HG02840 (cell line): ENCODE data around the gene ZBTB38.

Experiments used
- ATAC-seq: cut with Tn5 transposase; IDR thresholded peaks from one replicate; pipeline ENCODE4 v1.9.1; 2021; ENCODE audit warnings: mild to moderate bottlenecking, moderate library complexity, moderate number of reproducible peaks; ENCODE audit not compliant: unreplicated experiment, low FRiP score

ZBTB38 gene

GRCh38 chr3:141362736-141363135 is 5.6 kb upstream of the ZBTB38 start:
- no peak for ATAC-seq

DNA sequence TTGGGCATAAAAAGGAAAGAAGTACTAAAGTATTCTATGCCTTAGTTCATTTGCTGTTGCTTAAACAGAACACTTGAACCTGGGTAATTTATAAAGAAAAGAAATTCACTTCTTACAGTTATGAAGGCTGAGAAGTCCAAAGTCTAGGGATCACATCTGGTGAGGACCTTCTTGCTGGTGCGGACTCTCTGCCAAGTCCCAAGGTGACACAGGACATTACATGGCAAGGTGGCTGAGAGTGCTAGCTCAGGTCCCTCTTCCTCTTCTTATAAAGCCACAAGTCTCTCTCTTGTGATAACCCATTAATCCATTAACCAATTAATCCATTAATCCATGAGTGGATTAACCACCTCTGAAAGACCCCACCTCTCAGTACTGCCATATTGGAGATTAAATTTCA is 3.1 kb upstream of the ZBTB38 start:
- no peak for ATAC-seq

DNA sequence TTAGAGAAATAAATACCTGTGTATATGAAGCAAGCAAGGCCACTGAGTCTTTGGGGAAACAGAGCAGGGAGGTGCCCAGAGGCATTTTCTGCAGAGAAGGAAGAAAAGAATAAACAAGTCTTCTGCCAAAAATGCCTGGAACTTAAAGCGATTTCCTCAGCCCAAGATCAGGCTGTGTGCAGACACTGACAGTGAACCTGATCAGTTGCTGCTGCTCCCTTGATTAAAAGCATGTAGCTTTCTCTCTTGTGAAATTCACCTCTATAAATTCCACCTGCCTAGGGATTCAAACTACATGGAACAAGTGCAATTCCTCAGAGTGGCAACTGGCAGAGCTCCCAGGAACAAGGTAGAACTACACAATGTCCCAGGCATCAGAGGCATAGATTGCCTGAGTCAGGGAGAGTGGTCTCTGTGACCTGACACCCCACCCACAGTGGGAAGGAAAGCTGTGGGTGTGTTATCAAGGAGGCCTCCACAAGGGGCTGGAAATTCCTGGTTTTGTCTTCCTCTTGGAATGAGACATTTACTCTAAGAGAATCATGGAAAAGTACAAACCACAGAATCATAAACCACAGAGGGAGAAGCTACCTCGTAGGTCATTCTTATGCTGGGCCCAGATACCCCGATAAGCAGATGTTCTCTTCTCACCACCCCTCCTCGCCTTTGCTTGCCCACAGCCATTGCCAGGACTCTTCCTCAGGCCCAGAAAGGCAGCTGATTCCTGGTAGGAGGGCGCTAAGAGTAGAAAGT is 1.8 kb upstream of the ZBTB38 start:
- ATAC-seq = no peak

- ATAC-seq = no peak
Observed at GRCh38 chr3:141367038-141367730, 1.1 kb upstream of the ZBTB38 start.

DNA sequence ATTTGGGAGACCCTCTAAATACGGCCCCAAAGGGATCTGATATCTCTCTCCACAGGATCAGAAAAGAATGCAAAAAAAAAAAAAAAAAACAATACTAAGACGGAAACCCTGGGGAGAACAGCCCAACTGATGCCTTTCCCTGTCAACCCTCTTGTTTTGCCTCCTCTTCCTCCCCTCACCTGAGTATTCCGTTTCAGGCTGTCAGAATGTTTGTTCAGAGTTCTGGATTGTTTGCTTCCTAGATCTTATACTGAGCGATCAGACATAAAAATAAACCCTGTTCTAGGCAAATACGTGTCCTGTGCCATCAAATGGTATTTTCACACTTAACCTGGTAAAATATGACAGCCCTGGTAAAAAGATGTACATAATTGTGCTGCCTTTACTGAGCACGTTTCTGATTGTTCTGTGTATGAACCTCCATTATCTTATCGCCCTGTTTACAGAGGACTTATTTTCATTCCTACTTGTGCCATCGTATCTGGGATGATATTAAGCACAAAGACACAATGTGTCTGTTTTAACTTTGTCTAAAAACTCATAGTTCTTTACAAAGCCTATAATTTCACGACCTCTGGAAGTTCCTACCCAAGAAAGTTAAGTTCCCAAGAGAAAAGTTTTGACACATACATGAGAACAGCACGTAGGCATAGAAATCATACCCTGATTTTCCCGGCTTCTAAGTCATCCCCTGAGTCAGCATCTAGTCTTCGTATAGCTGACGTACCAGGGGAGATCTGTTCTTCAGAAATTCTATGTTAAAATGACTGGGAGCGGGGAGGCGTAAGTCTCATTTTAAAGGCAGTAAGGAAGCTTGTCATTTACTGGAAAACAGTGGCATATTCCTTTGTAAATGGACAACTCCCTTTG is 856 bp downstream of the ZBTB38 start:
- no peak for ATAC-seq

GRCh38 chr3:141370065-141370533 is 1.8 kb downstream of the ZBTB38 start:
- peak; percentile 88 for ATAC-seq

DNA sequence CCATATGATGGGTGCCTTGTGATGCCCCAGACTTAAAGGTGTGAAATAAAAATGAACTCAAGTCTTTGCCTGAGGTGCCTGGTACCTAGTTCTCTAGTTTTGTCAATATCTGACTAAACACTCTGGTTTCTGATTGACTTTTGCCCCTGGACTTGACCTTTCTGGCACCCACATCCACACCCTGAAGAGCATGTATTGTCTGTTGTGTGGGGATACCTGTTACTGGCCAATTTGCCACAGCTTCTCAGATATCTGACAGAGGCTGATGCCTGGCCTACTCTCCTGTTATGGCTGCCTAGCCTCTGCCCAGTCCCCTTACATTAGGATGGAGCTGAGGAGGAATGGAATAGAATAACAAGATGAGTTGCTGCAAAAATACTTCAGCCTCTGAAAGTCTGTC is 3.6 kb downstream of the ZBTB38 start:
- no peak for ATAC-seq

- no peak for ATAC-seq
Observed at GRCh38 chr3:141372656-141373055, 4.4 kb downstream of the ZBTB38 start.

DNA sequence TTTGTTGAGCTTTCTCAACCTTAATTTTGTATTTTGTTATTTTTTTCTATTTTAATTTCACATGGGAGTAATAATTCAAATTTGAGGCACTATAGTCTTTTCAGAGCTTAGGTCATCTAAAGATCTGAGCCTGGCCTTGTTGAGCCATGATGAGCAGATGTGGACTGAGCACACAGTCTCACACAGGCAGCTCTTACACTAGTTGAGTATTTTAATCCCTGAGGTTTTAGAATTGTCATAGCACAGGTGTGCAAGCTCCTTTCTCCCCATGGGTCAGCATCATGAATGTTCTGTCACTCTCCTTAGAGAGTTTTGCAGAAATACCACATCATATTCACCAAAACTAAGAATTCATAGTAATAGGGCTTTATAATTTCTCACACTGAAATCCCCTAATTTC is 4.9 kb downstream of the ZBTB38 start:
- ATAC-seq = no peak

GRCh38 chr3:141373768-141374526 is 5.6 kb downstream of the ZBTB38 start:
- ATAC-seq = no peak

- ATAC-seq = no peak
Observed at GRCh38 chr3:141375381-141376301, 7.3 kb downstream of the ZBTB38 start.

GRCh38 chr3:141377377-141377776 is 9.1 kb downstream of the ZBTB38 start:
- ATAC-seq = no peak

DNA sequence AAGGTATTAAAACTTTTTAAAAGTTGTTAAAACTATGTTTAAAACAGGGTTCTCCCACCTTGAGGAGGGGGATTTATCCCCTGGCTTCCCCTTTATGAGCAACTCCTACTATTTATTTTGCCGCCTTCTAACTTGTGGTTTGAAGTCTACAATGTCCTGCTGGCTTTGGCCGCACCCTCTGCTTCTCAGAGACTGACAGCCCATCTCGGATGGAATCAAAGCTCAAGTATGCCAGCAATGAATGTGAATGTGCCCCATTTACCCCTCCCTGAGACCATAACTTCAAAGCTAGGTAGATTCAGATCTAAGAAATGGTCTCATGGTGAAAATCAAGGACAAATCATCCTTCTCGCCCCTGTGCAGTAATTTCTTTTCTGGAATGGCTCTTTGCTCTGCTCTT is 10.3 kb downstream of the ZBTB38 start:
- ATAC-seq = no peak

DNA sequence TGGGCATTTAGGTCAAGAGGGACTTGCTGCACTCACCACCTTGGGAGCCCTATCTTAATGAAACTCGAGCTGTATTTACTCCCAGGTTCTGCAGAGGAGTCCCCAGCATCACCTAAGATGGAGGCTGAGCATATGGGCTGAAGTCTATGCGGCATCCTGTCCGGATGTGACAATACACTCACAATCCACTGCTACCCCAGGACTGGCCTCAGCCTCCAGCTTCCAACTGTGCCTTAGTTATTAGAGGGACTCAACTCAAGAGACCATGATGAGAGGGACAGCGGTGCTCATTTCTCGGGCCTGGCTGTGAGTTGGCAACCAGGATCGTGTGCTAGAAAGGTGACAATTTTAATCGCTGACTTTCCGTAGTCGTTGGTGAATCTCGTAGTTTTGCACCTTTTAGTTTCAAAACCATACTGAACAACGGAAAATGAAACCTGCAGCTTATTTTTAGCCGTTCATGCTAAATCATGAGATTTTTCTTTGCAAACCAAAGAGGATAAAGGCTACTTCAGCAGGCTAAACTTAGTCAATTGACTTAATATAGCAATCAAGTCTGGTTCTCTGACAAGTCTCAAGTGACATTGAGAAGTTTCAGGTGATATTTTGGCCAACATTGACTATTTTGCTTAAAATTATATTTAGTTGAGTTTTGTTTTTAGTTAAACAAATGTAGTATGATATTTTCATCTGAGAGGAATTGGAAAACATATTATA is 11.1 kb downstream of the ZBTB38 start:
- ATAC-seq = peak; percentile 62

GRCh38 chr3:141380279-141380678 is 12.0 kb downstream of the ZBTB38 start:
- ATAC-seq = no peak

DNA sequence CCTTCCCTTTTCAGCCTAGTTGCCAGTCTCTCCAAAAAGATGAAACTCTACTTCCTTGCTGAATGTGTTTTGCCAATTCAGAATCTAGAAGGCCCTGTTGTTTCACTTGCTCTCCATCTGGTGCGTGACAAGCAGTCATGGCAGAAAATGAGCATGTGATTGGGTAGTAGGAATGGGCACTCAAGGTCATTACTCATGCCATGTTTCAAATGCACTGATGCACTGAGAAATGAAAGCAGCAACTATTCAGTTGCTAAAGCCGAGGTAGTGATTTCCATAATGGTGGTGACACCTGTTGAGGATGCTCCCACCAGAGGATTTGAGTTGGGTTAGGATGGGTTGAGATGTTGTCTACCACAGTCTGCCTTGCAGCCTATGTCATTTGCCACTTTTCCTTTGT is 12.7 kb downstream of the ZBTB38 start:
- ATAC-seq = no peak

- ATAC-seq = no peak
Observed at GRCh38 chr3:141382571-141382970, 14.3 kb downstream of the ZBTB38 start.

DNA sequence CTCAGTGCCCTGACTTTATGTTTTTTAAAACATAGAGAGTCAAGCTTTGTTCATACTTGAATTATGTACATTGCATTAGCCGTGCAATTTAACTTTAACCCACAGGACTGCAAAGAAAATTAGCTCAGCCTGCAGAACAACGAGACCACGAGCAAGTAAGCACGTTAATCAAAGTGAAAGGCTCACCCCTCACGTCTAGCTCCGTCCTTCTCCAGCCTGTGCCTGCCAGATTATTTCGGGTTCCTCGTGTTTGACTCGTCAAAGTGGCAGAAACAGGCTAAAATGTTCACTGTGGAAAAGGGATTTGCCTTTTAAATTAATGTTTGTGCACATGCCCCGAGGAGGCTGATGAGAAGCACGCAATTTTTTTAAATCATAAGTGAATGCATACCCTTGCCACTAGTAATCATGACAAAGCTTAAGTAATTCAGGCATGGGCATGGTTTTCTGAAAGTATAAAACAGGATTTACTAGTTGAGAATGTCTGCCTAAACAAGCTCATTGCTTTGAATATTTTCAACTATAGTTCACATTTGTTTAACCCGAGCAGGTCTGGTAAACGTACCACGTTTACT is 15.3 kb downstream of the ZBTB38 start:
- ATAC-seq = no peak
